Adrenal gland (tissue), 5 donors: ENCODE results near the gene TOLLIP.

ENCODE experiments used
- POLR2A ChIP-seq, 2 donors: fragments of 450-650 bp; IDR thresholded peaks; one replicate each; pipeline ENCODE4 v1.6.1; 2017; ENCODE audit warnings: antibody characterized with exemption in 2 of 2, mild to moderate bottlenecking in 2 of 2, moderate library complexity in 1 of 2
- TF ChIP-seq, protein P1 (sequence below), 6 experiments: fragments of 450-650 bp in 4 of 6; fragments of 200-600 bp in 2 of 6; sonication (generic) in 1 of 6; IDR thresholded peaks; 1 replicate in 5 of 6; 2 replicates in 1 of 6; pipeline versions ENCODE4 v1.5.1 to v1.8.0; 2016 to 2021; ENCODE audit warnings: antibody characterized with exemption in 6 of 6, mild to moderate bottlenecking in 2 of 6, moderate library complexity in 1 of 6
- donor health status: DM: no; HTN: no; CAD: no.

DNA sequence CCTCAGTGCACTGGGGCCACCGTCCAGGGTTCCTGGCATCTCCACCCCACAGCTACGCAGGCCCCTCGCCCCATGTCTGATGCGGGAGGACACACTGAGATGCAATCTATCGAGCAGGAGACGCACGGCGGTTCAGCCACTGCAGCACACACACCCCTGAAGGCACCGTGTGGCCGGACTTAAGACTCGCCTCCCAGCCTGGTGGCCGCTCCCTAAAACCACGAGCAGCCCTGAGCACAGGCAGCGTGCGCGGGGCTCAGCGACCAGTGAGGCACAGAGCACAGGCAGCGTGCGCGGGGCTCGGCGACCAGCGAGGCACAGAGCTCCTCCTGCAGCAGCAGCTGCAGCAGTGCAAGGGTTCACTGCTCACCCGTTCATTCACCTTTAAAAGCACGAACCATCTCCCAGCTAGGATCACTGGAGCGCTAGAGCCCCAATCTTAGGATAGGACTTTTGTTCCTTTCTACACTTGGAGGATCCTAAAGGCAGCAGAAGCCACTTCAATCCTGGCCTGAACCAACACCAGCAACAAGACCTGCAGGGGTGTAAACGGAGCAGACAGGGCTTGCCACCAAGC is 31.4 kb downstream of the TOLLIP start:
- TF ChIP-seq, protein P1, sequence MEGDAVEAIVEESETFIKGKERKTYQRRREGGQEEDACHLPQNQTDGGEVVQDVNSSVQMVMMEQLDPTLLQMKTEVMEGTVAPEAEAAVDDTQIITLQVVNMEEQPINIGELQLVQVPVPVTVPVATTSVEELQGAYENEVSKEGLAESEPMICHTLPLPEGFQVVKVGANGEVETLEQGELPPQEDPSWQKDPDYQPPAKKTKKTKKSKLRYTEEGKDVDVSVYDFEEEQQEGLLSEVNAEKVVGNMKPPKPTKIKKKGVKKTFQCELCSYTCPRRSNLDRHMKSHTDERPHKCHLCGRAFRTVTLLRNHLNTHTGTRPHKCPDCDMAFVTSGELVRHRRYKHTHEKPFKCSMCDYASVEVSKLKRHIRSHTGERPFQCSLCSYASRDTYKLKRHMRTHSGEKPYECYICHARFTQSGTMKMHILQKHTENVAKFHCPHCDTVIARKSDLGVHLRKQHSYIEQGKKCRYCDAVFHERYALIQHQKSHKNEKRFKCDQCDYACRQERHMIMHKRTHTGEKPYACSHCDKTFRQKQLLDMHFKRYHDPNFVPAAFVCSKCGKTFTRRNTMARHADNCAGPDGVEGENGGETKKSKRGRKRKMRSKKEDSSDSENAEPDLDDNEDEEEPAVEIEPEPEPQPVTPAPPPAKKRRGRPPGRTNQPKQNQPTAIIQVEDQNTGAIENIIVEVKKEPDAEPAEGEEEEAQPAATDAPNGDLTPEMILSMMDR (IDR thresholded peaks at IDR 0.05): no peak
- TF ChIP-seq POLR2A (IDR thresholded peaks at IDR 0.05): no peak
